Nephron progenitor cell (in vitro differentiated cells): ENCODE data around the gene NT5C1A.

Source experiments
- DNase-seq: peaks from one replicate; pipeline ENCODE4 v3.0.0; 2021
- H3K27ac Mint-ChIP-seq: 2 replicates; pipeline ENCODE4 v1.8.0; 2021; ENCODE audit warnings: mild to moderate bottlenecking, moderate library complexity, mixed read lengths
- H3K27me3 Mint-ChIP-seq: 2 replicates; pipeline ENCODE4 v1.8.0; 2021; ENCODE audit warnings: mild to moderate bottlenecking, low read depth, mixed read lengths; ENCODE audit not compliant: poor library complexity
- H3K36me3 Mint-ChIP-seq: 2 replicates; pipeline ENCODE4 v1.8.0; 2021; ENCODE audit warnings: low read depth, mixed read lengths
- H3K4me1 Mint-ChIP-seq: 2 replicates; pipeline ENCODE4 v1.8.0; 2021; ENCODE audit warnings: mixed read lengths
- H3K4me3 Mint-ChIP-seq: 2 replicates; pipeline ENCODE4 v1.8.0; 2021; ENCODE audit warnings: mild to moderate bottlenecking, moderate library complexity, mixed read lengths
- H3K9me3 Mint-ChIP-seq: 2 replicates; pipeline ENCODE4 v1.8.0; 2021; ENCODE audit warnings: mild to moderate bottlenecking, moderate library complexity, mixed read lengths
- CTCF ChIP-seq: fragments of 200-600 bp; sonication (generic); IDR thresholded peaks from 2 replicates; pipeline ENCODE4 v1.5.0; 2021; ENCODE audit warnings: antibody characterized with exemption

Gene NT5C1A

GRCh38 chr1:39699419-39699818 lies 27.5 kb upstream of the NT5C1A start:
- Mint-ChIP-seq H3K36me3 (no peaks in the 10 kb centered on the region), H3K27me3 (peaks cover 94% of the 10 kb centered on the region), H3K4me3 (no peak overlapping the region), H3K4me1 (peaks cover 16% of the 10 kb centered on the region), H3K9me3 (peaks cover 6% of the 10 kb centered on the region), H3K27ac (no peak overlapping the region)
- no peak for DNase-seq
- peak; percentile 7 for TF ChIP-seq CTCF

- Mint-ChIP-seq H3K27me3 (peaks cover 96% of the 10 kb centered on the region), H3K4me1 (peaks cover 16% of the 10 kb centered on the region), H3K36me3 (no peaks in the 10 kb centered on the region), H3K4me3 (no peak overlapping the region), H3K9me3 (peaks cover 6% of the 10 kb centered on the region), H3K27ac (no peak overlapping the region)
- TF ChIP-seq CTCF = no peak
- no peak for DNase-seq
Measured at GRCh38 chr1:39698568-39698967, 26.7 kb upstream of the NT5C1A start.

- peaks cover 99% of the 10 kb centered on the region for H3K27me3 Mint-ChIP-seq
- TF ChIP-seq CTCF = no peak
- H3K9me3 Mint-ChIP-seq = peaks cover 6% of the 10 kb centered on the region
Measured at GRCh38 chr1:39696448-39696847, 24.5 kb upstream of the NT5C1A start.

GRCh38 chr1:39695016-39695415 lies 23.1 kb upstream of the NT5C1A start:
- no peak for TF ChIP-seq CTCF
- Mint-ChIP-seq H3K9me3 (peaks cover 6% of the 10 kb centered on the region), H3K36me3 (no peaks in the 10 kb centered on the region), H3K4me1 (peaks cover 5% of the 10 kb centered on the region), H3K27me3 (peaks cover 99% of the 10 kb centered on the region), H3K4me3 (no peak overlapping the region), H3K27ac (no peak overlapping the region)
- no peak for DNase-seq

More at GRCh38 chr1:39696448-39696847, 24.5 kb upstream of the NT5C1A start:
- Mint-ChIP-seq H3K36me3 (no peaks in the 10 kb centered on the region), H3K4me1 (peaks cover 9% of the 10 kb centered on the region), H3K4me3 (no peak overlapping the region), H3K27ac (no peak overlapping the region)
- DNase-seq = no peak

- peaks cover 2% of the 10 kb centered on the region for H3K9me3 Mint-ChIP-seq
- peaks cover 5% of the 10 kb centered on the region for H3K4me1 Mint-ChIP-seq
- no peak for DNase-seq
- H3K27ac Mint-ChIP-seq = no peak overlapping the region
- no peak for TF ChIP-seq CTCF
- H3K36me3 Mint-ChIP-seq = no peaks in the 10 kb centered on the region
- H3K27me3 Mint-ChIP-seq = peaks cover 100% of the 10 kb centered on the region
- no peak overlapping the region for H3K4me3 Mint-ChIP-seq
Measured at GRCh38 chr1:39694026-39694425, 22.1 kb upstream of the NT5C1A start.
